Endodermal cell (in vitro differentiated cells): ENCODE data around the gene C16orf87. TPM values are rescaled to one million over a fixed set of nuclear protein-coding genes. Genes with fewer than 3 reads are reported as not detected.
A peak's percentile ranks its signal among the peaks of the same experiment; 100 is the strongest.

Experiments
- DNase-seq: peaks from one replicate; pipeline ENCODE4 v3.0.0-alpha.2; 2017
- H3K27ac ChIP-seq: 2 replicates; pipeline ENCODE4 v1.5.1; 2013; ENCODE audit warnings: mild to moderate bottlenecking, low read depth, low read length, moderate library complexity
- H3K27me3 ChIP-seq: 2 replicates; pipeline ENCODE4 v1.6.1; 2013; ENCODE audit warnings: mild to moderate bottlenecking, low read length, moderate library complexity; ENCODE audit not compliant: insufficient read depth, control insufficient read depth, poor library complexity, severe bottlenecking
- H3K36me3 ChIP-seq: 2 replicates; pipeline ENCODE4 v1.7.0; 2013; ENCODE audit warnings: mild to moderate bottlenecking, low read length, moderate library complexity; ENCODE audit not compliant: control insufficient read depth, insufficient read depth
- H3K4me1 ChIP-seq: one replicate; pipeline ENCODE4 v1.7.0; 2013; ENCODE audit warnings: low read length; ENCODE audit not compliant: control insufficient read depth, insufficient read depth
- H3K4me3 ChIP-seq: 2 replicates; pipeline ENCODE4 v1.5.1; 2013; ENCODE audit warnings: mild to moderate bottlenecking, low read length, moderate library complexity
- H3K9ac ChIP-seq: 2 replicates; pipeline ENCODE4 v1.6.1; 2013; ENCODE audit warnings: mild to moderate bottlenecking, low read length, moderate library complexity; ENCODE audit not compliant: poor library complexity, severe bottlenecking; ENCODE audit errors: extremely low read depth
- H3K9me3 ChIP-seq: 2 replicates; pipeline ENCODE4 v1.6.1; 2013; ENCODE audit warnings: mild to moderate bottlenecking, low read length, moderate library complexity; ENCODE audit not compliant: control insufficient read depth
- H3K27ac Mint-ChIP-seq: 2 replicates; pipeline ENCODE4 v1.8.0; 2020; ENCODE audit warnings: mixed read lengths
- H3K27me3 Mint-ChIP-seq: 2 replicates; pipeline ENCODE4 v1.8.0; 2021; ENCODE audit warnings: mild to moderate bottlenecking, mixed read lengths; ENCODE audit not compliant: insufficient read depth
- H3K36me3 Mint-ChIP-seq: 2 replicates; pipeline ENCODE4 v1.8.0; 2020; ENCODE audit warnings: low read depth, mixed read lengths
- H3K4me1 Mint-ChIP-seq: 2 replicates; pipeline ENCODE4 v1.8.0; 2020; ENCODE audit warnings: mixed read lengths
- H3K4me3 Mint-ChIP-seq: 2 replicates; pipeline ENCODE4 v1.8.0; 2020; ENCODE audit warnings: mild to moderate bottlenecking, moderate library complexity, mixed read lengths
- H3K9me3 Mint-ChIP-seq: 2 replicates; pipeline ENCODE4 v1.8.0; 2020; ENCODE audit warnings: mild to moderate bottlenecking, mixed read lengths
- CTCF ChIP-seq: fragments of 200-600 bp; sonication (generic); conservative IDR thresholded peaks from 2 replicates; pipeline ENCODE4 v1.5.0; 2021; ENCODE audit warnings: antibody characterized with exemption, mild to moderate bottlenecking
- WGBS, 2 experiments: methylation state at CpG; one replicate each; pipeline versions ENCODE4 v1.1.5 to v1.1.7; 2013; ENCODE audit warnings: missing lambda C conversion rate in 2 of 2, mixed read lengths in 1 of 2; ENCODE audit not compliant: insufficient coverage in 1 of 2, insufficient read length in 1 of 2; 5-methylcytosine and 5-hydroxymethylcytosine counted together
- total RNA-seq, 2 donors: library from RNA; stranded (reverse); fragmentation: NEBNext Ultra II Directional in 1 of 2; extraction: Animal tissue kit (Norgen Biotek cat#: 25700) in 1 of 2; gene quantifications; 2 replicates in 1 of 2; 3 replicates in 1 of 2; pipeline ENCODE4 v1.2.1, GENCODE V29; 2021

The C16orf87 gene
- total RNA-seq, 2 donors from 2014 or later = 20.6 to 22.7 TPM

- no peak for DNase-seq
- H3K9me3 Mint-ChIP-seq = no peaks in the 10 kb centered on the region
- Histone ChIP-seq H3K9me3 (no peaks in the 10 kb centered on the region), H3K27me3 (no peaks in the 10 kb centered on the region), H3K9ac (peak overlapping the region; percentile 86), H3K36me3 (no peaks in the 10 kb centered on the region), H3K4me3 (peak overlapping the region; percentile 99), H3K27ac (peak overlapping the region; percentile 94), H3K4me1 (no peaks in the 10 kb centered on the region)
- TF ChIP-seq CTCF = peak; percentile 51
- H3K4me1 Mint-ChIP-seq = peaks cover 15% of the 10 kb centered on the region
- WGBS, 2 experiments = 0% methylated on average over 25 to 45 of the region's 45 CpGs
- peaks cover 3% of the 10 kb centered on the region for H3K27me3 Mint-ChIP-seq
- H3K27ac Mint-ChIP-seq = peak overlapping the region; percentile 88
- H3K36me3 Mint-ChIP-seq = no peaks in the 10 kb centered on the region
- peak overlapping the region; percentile 83 for H3K4me3 Mint-ChIP-seq
These were observed 521 bp downstream of the C16orf87 start for GRCh38 chr16:46830417-46830901.

GRCh38 chr16:46828943-46829342, 2.0 kb downstream of the C16orf87 start:
- no peaks in the 10 kb centered on the region for H3K9me3 ChIP-seq
- 91 to 100% methylated on average over 1 to 2 of the region's 2 CpGs for WGBS, 2 experiments
- H3K4me1 Mint-ChIP-seq = peaks cover 15% of the 10 kb centered on the region
- DNase-seq = no peak
- H3K27me3 Mint-ChIP-seq = no peaks in the 10 kb centered on the region
- H3K4me1 ChIP-seq = no peaks in the 10 kb centered on the region
- peak overlapping the region; percentile 86 for H3K9ac ChIP-seq
- H3K4me3 ChIP-seq = peak overlapping the region; percentile 99
- TF ChIP-seq CTCF = no peak
- H3K36me3 ChIP-seq = peaks cover 3% of the 10 kb centered on the region
- H3K27ac Mint-ChIP-seq = no peak overlapping the region
- H3K4me3 Mint-ChIP-seq = peak overlapping the region; percentile 83
- H3K36me3 Mint-ChIP-seq = no peaks in the 10 kb centered on the region
- H3K27me3 ChIP-seq = no peaks in the 10 kb centered on the region
- H3K27ac ChIP-seq = no peak overlapping the region
- H3K9me3 Mint-ChIP-seq = no peaks in the 10 kb centered on the region

GRCh38 chr16:46828292-46828691, 2.7 kb downstream of the C16orf87 start:
- Mint-ChIP-seq H3K36me3 (peaks cover 4% of the 10 kb centered on the region), H3K27me3 (no peaks in the 10 kb centered on the region), H3K9me3 (no peaks in the 10 kb centered on the region), H3K4me3 (no peak overlapping the region), H3K4me1 (peaks cover 15% of the 10 kb centered on the region), H3K27ac (no peak overlapping the region)
- DNase-seq = no peak
- H3K4me1 ChIP-seq = no peaks in the 10 kb centered on the region
- H3K9ac ChIP-seq = no peak overlapping the region
- no peaks in the 10 kb centered on the region for H3K9me3 ChIP-seq
- H3K27ac ChIP-seq = no peak overlapping the region
- no peaks in the 10 kb centered on the region for H3K27me3 ChIP-seq
- TF ChIP-seq CTCF = no peak
- no peak overlapping the region for H3K4me3 ChIP-seq
- peaks cover 9% of the 10 kb centered on the region for H3K36me3 ChIP-seq
